ENCODE data around the gene ATF4.

Gene ATF4

DNA sequence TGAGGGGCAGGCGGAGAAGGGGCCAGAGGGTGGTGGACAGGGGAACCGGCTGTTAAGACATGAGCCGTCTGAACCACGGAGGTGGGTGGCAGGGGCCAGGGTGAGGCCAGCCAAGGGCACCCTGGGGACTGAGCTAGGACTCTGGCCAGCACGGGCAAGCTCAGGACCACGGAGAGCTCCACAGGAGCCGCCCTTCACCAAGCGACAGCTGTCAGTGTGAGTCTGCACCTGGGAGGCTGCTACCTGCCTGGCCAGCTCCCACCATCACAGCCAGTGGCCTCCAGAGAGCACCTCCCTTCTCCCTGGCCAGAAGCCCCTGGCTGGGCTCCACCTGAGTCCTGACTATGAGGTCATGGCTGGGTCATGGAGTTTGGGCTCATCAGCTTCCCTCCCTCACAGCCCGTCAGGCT lies 41.9 kb upstream of the ATF4 start:
- H3K4me2 ChIP-seq (ENCODE audit: low read length) = no peak overlapping the region
- H3F3A ChIP-seq (ENCODE audit: insufficient read depth, low read length) = no peaks in the 10 kb centered on the region
- H3K27ac ChIP-seq (ENCODE audit: low read depth, low read length, poor library complexity, severe bottlenecking) = no peak overlapping the region
- no peak overlapping the region for H2AFZ ChIP-seq (ENCODE audit: low read length)
- no peaks in the 10 kb centered on the region for H3K9me3 ChIP-seq (ENCODE audit: low read length)
- no peak overlapping the region for H3K4me3 ChIP-seq (ENCODE audit: low read depth, low read length, poor library complexity, severe bottlenecking)
- no peak overlapping the region for H3K9ac ChIP-seq (ENCODE audit: low read length)
- peaks cover 96% of the 10 kb centered on the region for H3K36me3 ChIP-seq (ENCODE audit: insufficient read depth, low read length)
- TF ChIP-seq CTCF (IDR thresholded peaks at IDR 0.05; ENCODE audit: low read length) (no peak), EZH2 (IDR thresholded peaks at IDR 0.05; ENCODE audit: borderline replicate concordance, low read length) (no peak)
- no peaks in the 10 kb centered on the region for H3K27me3 ChIP-seq (ENCODE audit: insufficient read depth, low read length)
- 0 out of 2 replicates have a peak, but pooled peaks cover 4% of the 10 kb centered on the region for H3K79me2 ChIP-seq (ENCODE audit: insufficient read depth, low read length)
- no peaks in the 10 kb centered on the region for H3K4me1 ChIP-seq (ENCODE audit: insufficient read depth, low read length, severe bottlenecking)
- H3K9me2 ChIP-seq (ENCODE audit: low read depth, low read length) = no peaks in the 10 kb centered on the region
- H4K20me1 ChIP-seq (ENCODE audit: insufficient read depth, low read length) = no peaks in the 10 kb centered on the region

DNA sequence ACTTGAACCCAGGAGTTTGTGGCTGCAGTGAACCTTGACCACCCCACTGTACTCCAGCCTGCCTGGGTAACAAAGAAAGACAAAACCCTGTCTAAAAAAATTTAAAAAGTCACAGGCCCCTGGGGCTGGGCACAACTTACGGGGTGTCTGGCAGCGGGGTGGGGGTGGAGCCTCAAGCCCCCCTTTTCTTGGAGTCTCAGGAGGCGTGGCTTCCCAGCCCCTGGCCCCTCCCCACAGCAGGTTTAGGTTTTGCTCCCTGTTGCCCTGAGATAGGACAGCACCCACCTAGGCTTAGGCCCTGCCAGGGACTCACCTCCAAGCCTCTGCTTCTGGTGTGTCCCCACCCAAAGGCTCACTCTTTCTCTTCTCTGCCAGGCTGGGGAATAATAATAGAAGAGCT lies 41.1 kb upstream of the ATF4 start:
- no peaks in the 10 kb centered on the region for H3K4me1 ChIP-seq (ENCODE audit: insufficient read depth, low read length, severe bottlenecking)
- no peak overlapping the region for H3K27ac ChIP-seq (ENCODE audit: low read depth, low read length, poor library complexity, severe bottlenecking)
- H4K20me1 ChIP-seq (ENCODE audit: insufficient read depth, low read length) = no peaks in the 10 kb centered on the region
- no peak overlapping the region for H2AFZ ChIP-seq (ENCODE audit: low read length)
- H3K27me3 ChIP-seq (ENCODE audit: insufficient read depth, low read length) = no peaks in the 10 kb centered on the region
- H3K79me2 ChIP-seq (ENCODE audit: insufficient read depth, low read length) = 0 out of 2 replicates have a peak, but pooled peaks cover 4% of the 10 kb centered on the region
- peaks cover 98% of the 10 kb centered on the region for H3K36me3 ChIP-seq (ENCODE audit: insufficient read depth, low read length)
- H3K9ac ChIP-seq (ENCODE audit: low read length) = no peak overlapping the region
- H3K9me2 ChIP-seq (ENCODE audit: low read depth, low read length) = no peaks in the 10 kb centered on the region
- H3K9me3 ChIP-seq (ENCODE audit: low read length) = no peaks in the 10 kb centered on the region
- H3K4me3 ChIP-seq (ENCODE audit: low read depth, low read length, poor library complexity, severe bottlenecking) = no peak overlapping the region
- no peak for TF ChIP-seq EZH2 (IDR thresholded peaks at IDR 0.05; ENCODE audit: borderline replicate concordance, low read length)
- TF ChIP-seq CTCF (IDR thresholded peaks at IDR 0.05; ENCODE audit: low read length) = no peak
- no peak overlapping the region for H3K4me2 ChIP-seq (ENCODE audit: low read length)
- no peaks in the 10 kb centered on the region for H3F3A ChIP-seq (ENCODE audit: insufficient read depth, low read length)

DNA sequence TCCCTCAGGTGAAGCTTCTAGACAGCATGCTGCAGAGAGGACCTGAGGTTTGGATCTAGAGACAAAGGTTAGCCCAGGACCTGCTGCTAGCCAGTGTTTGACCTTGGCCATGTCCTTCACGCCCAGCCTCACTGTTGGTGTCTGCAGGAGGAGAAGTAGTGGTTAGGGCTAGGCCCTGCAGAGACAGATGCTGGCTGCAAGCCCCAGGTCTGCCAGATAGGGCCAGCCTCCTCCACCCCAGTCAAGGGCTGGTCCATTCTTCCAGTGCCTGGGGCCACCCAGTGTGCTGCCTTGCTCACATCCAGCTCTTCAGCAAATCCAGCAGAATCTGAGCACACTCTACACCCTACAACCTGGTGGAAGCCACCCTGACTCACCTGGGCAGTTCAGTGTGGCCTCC lies 39.8 kb upstream of the ATF4 start:
- Histone ChIP-seq H3K27me3 (ENCODE audit: insufficient read depth, low read length) (no peaks in the 10 kb centered on the region), H3K79me2 (ENCODE audit: insufficient read depth, low read length) (0 out of 2 replicates have a peak, but pooled peaks cover 4% of the 10 kb centered on the region), H3K4me3 (ENCODE audit: low read depth, low read length, poor library complexity, severe bottlenecking) (no peak overlapping the region), H3K4me2 (ENCODE audit: low read length) (no peak overlapping the region), H3K9me3 (ENCODE audit: low read length) (no peaks in the 10 kb centered on the region), H3K36me3 (ENCODE audit: insufficient read depth, low read length) (peaks cover 94% of the 10 kb centered on the region), H3K27ac (ENCODE audit: low read depth, low read length, poor library complexity, severe bottlenecking) (no peak overlapping the region), H3K4me1 (ENCODE audit: insufficient read depth, low read length, severe bottlenecking) (no peaks in the 10 kb centered on the region), H4K20me1 (ENCODE audit: insufficient read depth, low read length) (no peaks in the 10 kb centered on the region), H3F3A (ENCODE audit: insufficient read depth, low read length) (no peaks in the 10 kb centered on the region), H3K9me2 (ENCODE audit: low read depth, low read length) (no peaks in the 10 kb centered on the region), H3K9ac (ENCODE audit: low read length) (no peak overlapping the region), H2AFZ (ENCODE audit: low read length) (no peak overlapping the region)
- TF ChIP-seq EZH2 (IDR thresholded peaks at IDR 0.05; ENCODE audit: borderline replicate concordance, low read length) = no peak
- TF ChIP-seq CTCF (IDR thresholded peaks at IDR 0.05; ENCODE audit: low read length) = no peak

All from OCI-LY1 (cell line).